Activated CD4-positive, CD25-positive, alpha-beta regulatory T cell treated with anti-CD3 and anti-CD28 coated beads, Interleukin-2, amount 50 U/mL, for 72 hours (primary cell): ENCODE data around the gene TOX3.

Experiments
- DNase-seq: peaks from one replicate; pipeline ENCODE4 v3.0.0; 2021

Gene TOX3

GRCh38 chr16:52489894-52490293 lies 57.0 kb downstream of the TOX3 start:
- DNase-seq: no peak

DNA sequence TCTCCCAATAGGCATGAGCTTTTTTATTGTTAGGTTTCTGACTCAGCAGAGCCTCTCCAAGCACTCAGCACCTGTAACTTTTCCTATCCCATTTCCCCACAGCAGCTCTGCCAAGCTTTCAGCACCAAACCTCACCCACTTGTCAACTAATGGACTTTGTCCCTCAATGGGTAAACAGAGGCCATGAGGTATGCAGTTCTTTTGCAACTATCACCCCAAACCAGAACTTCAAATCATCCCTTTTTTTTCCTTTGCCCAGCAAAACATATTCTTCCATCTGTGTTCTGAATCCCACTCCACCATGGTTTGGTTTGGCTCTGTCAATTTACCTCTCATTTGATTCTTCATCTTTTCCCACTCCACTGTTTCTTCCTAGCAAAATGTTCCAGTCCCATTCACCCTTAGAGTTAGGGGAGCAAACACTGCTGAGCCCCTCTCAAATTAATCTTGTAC lies 58.1 kb downstream of the TOX3 start:
- no peak for DNase-seq

DNA sequence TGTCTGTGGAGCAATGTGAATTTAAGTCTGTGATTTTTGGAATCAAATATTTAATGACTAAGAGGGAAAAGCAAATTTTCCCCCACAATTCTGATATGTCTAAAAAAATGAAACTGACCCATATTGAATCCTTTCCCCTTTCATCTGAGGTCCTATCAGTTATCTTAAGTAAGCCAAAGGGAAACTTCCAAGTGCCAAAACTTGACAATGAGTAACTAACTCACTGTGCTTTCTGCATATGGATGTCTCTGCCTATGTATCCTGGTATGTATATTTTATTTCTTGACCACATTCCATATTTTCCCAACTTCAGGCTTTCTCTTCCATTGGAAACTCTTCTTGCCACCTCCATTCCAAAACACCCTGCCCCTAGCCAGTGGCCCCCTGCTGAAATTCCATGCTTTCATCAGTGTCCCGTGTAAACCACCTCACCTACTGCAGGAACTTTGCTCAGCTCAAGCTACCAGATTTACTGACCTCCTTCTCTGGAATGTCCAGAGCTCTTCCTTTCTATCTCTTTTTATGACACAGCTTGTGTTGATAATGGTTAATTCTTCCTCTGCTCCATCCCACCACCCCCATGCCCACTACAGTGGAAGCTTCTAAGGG lies 59.0 kb downstream of the TOX3 start:
- no peak for DNase-seq

GRCh38 chr16:52480237-52480636 lies 66.7 kb downstream of the TOX3 start:
- no peak for DNase-seq

DNA sequence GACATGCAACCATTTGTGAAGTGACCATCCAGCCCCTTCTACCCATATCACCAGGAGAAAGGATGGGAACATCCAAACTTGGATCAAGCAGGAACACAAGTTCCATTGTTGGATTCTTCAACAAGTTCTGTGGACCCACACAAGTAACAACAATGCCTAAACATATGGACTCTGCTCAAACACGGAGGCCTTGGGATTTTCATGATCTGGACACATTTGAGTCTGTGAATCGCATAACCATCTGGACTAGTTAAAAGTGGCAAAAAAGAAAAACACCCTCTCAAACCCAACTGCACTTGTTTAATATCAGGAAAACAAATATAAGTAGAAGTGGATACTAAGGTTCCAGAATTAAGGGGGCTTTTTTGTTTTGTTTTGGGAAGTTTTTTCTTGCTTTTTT lies 70.8 kb downstream of the TOX3 start:
- DNase-seq: no peak

GRCh38 chr16:52474679-52475078 lies 72.3 kb downstream of the TOX3 start:
- DNase-seq: no peak

GRCh38 chr16:52473096-52473495 lies 73.8 kb downstream of the TOX3 start:
- DNase-seq: no peak

GRCh38 chr16:52471650-52472370 lies 75.1 kb downstream of the TOX3 start:
- no peak for DNase-seq

DNA sequence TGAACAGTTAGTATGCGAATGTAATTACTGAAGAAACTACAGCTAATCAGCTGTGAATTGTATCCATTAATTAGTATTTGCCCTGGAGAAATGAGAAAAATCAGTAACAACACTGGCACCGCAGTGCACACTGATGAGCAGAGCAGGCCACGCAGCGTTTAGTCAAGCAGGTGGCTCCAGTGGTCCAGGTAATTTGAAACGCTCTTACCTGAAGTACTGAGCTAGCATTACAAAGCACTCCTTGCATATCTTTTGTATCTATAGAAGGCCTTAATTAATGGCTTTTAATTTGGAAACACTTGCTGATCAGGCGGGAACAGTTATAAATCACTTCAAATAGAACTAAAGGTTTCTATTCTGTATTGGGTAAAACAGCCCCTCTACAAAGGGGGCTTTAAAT lies 76.4 kb downstream of the TOX3 start:
- no peak for DNase-seq

DNA sequence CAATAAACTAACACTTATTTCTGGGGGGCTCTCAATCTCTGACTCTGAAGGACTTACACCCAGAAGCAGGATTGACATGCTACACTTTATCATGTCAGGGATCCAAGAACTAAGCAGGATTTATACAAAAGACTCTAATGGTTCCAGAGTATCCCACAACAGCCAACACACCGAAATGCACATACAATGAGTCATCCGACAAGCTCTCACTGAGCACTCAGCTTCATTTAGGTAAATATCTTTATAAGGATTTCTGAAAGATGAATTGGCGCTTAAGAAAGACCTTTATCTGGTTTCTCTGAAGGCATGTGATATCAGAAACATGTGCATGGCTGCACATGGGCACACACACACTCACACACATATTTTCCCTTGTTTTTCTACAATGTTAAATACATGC lies 77.2 kb downstream of the TOX3 start:
- DNase-seq: no peak

DNA sequence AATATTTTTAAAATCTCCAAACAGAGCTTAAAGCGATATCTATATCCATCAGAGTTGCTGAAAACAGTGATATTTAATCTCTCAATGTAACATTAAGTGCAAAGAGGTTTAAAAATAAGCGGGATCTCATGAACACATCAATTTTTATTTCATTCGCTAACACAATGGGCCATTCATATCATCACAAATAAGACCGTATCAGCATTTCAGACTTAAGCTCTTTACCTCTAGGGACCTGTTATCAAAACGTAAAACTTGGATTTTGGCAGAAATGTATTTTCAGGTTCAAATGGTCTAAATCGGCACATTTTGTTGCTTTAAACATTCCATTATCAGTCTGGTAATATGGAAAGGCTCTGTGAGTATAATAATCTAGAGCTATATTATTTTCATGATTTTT lies 77.9 kb downstream of the TOX3 start:
- DNase-seq: no peak

DNA sequence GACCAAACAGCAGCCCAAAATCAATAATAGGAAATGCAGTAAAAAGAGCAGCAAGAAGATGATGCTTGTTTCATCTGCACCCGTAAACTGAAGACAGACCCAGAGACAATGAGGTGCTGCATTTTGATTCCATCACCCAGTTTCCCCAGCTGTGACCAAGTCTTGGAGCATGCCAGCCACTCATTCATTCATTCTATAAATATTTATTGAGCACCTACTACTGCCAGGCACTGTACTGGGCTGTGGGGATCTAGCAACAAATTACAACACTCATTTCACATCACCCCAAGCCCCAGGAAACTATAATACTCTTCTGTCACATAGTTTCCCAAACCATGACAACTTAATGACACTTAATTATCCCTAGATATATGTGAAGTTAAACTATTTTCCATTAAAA lies 79.2 kb downstream of the TOX3 start:
- no peak for DNase-seq

DNA sequence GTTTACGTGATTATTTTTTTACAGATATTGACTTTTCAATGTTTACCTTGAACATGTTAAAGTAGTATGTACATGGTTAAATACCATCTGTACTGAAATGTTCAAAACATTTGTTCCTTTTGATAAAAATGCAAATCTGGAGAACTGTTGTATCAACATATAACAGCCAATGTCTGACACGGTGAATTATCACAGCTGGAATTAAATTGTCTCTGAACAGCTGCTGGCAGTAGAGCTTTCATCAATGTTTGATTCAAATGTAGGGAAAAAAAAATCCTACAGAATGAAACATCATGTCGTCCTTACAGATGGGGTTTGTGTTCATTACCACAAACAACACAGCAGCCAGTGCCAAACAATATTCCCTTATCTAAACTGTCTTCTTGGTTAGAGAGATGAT lies 79.9 kb downstream of the TOX3 start:
- no peak for DNase-seq

- no peak for DNase-seq
These were observed 81.2 kb downstream of the TOX3 start for GRCh38 chr16:52465711-52466267.

DNA sequence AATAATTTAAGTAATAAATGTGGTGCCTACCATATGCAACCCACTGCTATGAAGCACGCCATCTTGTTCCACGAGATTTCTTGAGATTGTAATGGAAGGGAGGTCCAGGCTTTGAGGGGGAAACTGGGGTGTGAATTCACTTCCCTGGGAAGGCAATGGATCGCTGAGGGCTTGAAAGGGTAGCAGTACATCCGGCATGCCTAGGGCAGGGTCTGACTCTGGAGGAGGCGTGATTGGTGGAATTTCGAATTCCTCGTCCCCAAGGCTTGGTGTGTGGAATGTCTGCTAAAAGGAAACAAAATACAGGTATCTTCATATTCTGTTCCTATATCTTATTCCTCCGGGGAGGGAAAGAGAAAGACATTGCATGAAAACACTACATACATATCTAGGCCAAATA lies 83.0 kb downstream of the TOX3 start:
- no peak for DNase-seq

DNA sequence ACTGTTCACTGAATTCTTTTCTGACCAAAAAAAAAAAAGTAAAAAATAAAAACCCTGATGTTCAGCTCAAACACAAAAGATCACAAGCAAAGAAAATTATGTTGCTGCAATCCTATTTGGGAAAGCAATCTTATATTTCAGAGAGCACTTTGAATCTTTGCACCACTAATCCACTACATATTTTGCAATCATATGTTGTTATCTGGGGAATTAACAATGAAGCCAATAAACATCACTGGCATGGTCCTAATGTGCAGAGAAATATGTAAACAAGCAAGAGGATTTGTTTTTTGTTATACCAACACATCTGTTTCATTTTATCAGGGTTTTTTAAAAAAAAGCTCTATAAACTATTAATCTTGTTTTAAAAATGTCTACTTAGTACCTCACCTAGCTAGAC lies 84.1 kb downstream of the TOX3 start:
- no peak for DNase-seq

- DNase-seq: no peak
These were observed 86.2 kb downstream of the TOX3 start for GRCh38 chr16:52460639-52461178.

DNA sequence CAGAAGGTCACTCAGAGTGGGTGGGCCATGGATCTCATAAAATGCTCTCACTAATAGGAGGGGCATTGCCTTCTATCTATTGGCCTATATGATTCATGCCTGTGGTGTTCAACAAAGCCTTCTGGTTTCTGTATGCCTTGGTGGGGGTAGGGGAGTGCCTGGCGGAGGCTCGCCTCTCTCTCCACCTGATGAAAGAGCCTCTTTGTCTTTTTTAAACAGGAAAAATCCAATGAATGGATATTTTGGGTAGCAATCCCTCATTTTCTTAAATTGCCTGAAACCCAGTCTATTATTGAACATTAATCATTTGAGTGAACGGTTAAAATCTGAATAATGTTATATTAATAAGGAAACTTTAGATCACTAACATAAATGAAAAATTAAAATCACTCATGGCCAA lies 90.6 kb downstream of the TOX3 start:
- no peak for DNase-seq

- no peak for DNase-seq
These were observed 91.2 kb downstream of the TOX3 start for GRCh38 chr16:52455549-52456277.

DNA sequence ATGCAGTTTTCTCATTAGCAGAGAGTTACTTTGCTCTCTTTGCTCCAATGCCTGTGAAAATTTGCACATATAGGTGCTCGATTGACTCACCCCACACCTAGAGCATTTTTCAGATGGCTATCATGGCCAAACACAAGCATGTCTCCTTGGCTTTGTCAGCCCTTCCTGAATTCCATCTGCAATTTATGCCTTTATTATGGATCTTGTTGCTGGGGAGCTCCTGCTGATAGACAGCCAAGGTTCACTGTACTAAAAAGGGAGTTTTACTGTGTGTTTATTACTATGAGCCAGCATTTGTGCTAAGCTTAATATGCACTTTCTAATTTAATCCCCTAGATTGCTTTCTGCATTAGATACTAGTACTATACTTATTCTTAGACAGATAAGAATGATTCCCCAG lies 93.3 kb downstream of the TOX3 start:
- no peak for DNase-seq

GRCh38 chr16:52451971-52452421 lies 94.9 kb downstream of the TOX3 start:
- no peak for DNase-seq

GRCh38 chr16:52450916-52451315 lies 96.0 kb downstream of the TOX3 start:
- no peak for DNase-seq

- no peak for DNase-seq
These were observed 96.7 kb downstream of the TOX3 start for GRCh38 chr16:52450241-52450640.

DNA sequence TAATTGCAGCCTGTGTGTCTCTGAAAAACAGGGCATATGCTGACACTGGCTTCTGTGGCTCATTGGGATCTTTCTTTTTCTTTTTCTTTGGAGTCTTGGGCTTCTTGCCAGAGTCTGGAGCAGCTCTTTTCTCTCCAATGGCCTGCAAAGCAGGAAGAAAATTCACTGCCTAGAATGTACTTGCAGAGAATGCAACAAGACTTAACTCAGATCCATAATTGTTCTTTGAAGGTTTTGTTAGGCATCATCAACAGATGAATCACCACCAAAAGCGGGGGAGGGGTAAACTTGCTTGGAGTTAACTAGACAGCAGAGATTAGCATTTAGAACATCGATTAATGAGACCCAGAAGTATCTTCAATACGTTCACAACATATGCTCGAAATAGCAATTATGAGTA lies 100.9 kb downstream of the TOX3 start:
- no peak for DNase-seq
